Activated CD4-positive, alpha-beta T cell treated with anti-CD3 and anti-CD28 coated beads, Interleukin-2, amount 50 U/mL, for 48 hours (primary cell): Measurements from ENCODE around the gene RAMP3.
"Not testable (repeated sequence)": the region's sequence is repeated elsewhere in the genome, so short reads cannot be mapped to it uniquely, and the experiment has no call there.

ENCODE experiments used
- DNase-seq, 2 experiments: peaks; one replicate each; pipeline ENCODE4 v3.0.0-alpha.2; 2020

RAMP3 gene

GRCh38 chr7:45157286-45157652 lies 322 bp upstream of the RAMP3 start:
- no peak for DNase-seq

GRCh38 chr7:45158471-45158870 lies 880 bp downstream of the RAMP3 start:
- no peak for DNase-seq

GRCh38 chr7:45159296-45159695 lies 1.7 kb downstream of the RAMP3 start:
- no peak for DNase-seq

- no peak for DNase-seq
Observed at GRCh38 chr7:45160417-45160881, 2.9 kb downstream of the RAMP3 start.

GRCh38 chr7:45161138-45161537 lies 3.5 kb downstream of the RAMP3 start:
- no peak for DNase-seq

GRCh38 chr7:45161842-45162241 lies 4.3 kb downstream of the RAMP3 start:
- DNase-seq, result no peak

GRCh38 chr7:45162311-45162845 lies 4.8 kb downstream of the RAMP3 start:
- no peak for DNase-seq

- DNase-seq, result no peak
Observed at GRCh38 chr7:45162943-45163691, 5.5 kb downstream of the RAMP3 start.

- DNase-seq, result no peak
Observed at GRCh38 chr7:45163692-45164052, 6.1 kb downstream of the RAMP3 start.

GRCh38 chr7:45164271-45164670 lies 6.7 kb downstream of the RAMP3 start:
- not testable (repeated sequence) for DNase-seq

- DNase-seq, result no peak
Observed at GRCh38 chr7:45165857-45166256, 8.3 kb downstream of the RAMP3 start.

GRCh38 chr7:45171946-45172345 lies 14.4 kb downstream of the RAMP3 start:
- no peak for DNase-seq

- DNase-seq, result no peak
Observed at GRCh38 chr7:45173596-45174327, 16.2 kb downstream of the RAMP3 start.

- DNase-seq, result no peak
Observed at GRCh38 chr7:45174328-45174610, 16.7 kb downstream of the RAMP3 start.

GRCh38 chr7:45174966-45175765 lies 17.6 kb downstream of the RAMP3 start:
- no peak for DNase-seq

- DNase-seq, result no peak
Observed at GRCh38 chr7:45176091-45176490, 18.5 kb downstream of the RAMP3 start.

GRCh38 chr7:45176886-45177731 lies 19.5 kb downstream of the RAMP3 start:
- no peak for DNase-seq

- no peak for DNase-seq
Observed at GRCh38 chr7:45177801-45178200, 20.2 kb downstream of the RAMP3 start.

- no peak for DNase-seq
Observed at GRCh38 chr7:45178241-45179225, 20.9 kb downstream of the RAMP3 start.

GRCh38 chr7:45179666-45180065 lies 22.1 kb downstream of the RAMP3 start:
- no peak for DNase-seq
